ENCODE data around the gene P2RX4. TPM values are rescaled to one million over a fixed set of nuclear protein-coding genes. Genes with fewer than 3 reads are reported as not detected.
"Not testable (repeated sequence)": the region's sequence is repeated elsewhere in the genome, so short reads cannot be mapped to it uniquely, and the experiment has no call there.

P2RX4 gene
- total RNA-seq, 1 experiment from 2014 or later, result 40.4 TPM

GRCh38 chr12:121253638-121254335, 43.9 kb downstream of the P2RX4 start:
- ChIA-PET CTCF (no interaction called here), POLR2A (no interaction called here)
- Mint-ChIP-seq H3K4me1 (ENCODE audit: low read depth, unreplicated experiment) (peaks cover 6% of the 10 kb centered on the region), H3K4me3 (ENCODE audit: unreplicated experiment) (no peak overlapping the region), H3K27me3 (ENCODE audit: insufficient read depth, unreplicated experiment) (no peaks in the 10 kb centered on the region), H3K9me3 (ENCODE audit: unreplicated experiment) (no peaks in the 10 kb centered on the region), H3K36me3 (ENCODE audit: insufficient read depth, unreplicated experiment) (peaks cover 55% of the 10 kb centered on the region), H3K27ac (ENCODE audit: unreplicated experiment) (no peak overlapping the region)
- no peak for DNase-seq
- TF ChIP-seq, protein P1, sequence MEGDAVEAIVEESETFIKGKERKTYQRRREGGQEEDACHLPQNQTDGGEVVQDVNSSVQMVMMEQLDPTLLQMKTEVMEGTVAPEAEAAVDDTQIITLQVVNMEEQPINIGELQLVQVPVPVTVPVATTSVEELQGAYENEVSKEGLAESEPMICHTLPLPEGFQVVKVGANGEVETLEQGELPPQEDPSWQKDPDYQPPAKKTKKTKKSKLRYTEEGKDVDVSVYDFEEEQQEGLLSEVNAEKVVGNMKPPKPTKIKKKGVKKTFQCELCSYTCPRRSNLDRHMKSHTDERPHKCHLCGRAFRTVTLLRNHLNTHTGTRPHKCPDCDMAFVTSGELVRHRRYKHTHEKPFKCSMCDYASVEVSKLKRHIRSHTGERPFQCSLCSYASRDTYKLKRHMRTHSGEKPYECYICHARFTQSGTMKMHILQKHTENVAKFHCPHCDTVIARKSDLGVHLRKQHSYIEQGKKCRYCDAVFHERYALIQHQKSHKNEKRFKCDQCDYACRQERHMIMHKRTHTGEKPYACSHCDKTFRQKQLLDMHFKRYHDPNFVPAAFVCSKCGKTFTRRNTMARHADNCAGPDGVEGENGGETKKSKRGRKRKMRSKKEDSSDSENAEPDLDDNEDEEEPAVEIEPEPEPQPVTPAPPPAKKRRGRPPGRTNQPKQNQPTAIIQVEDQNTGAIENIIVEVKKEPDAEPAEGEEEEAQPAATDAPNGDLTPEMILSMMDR (IDR thresholded peaks at IDR 0.05; ENCODE audit: insufficient read depth in 1 of 2, low read depth in 1 of 2, low read length in 1 of 2, severe bottlenecking in 1 of 2, unreplicated experiment in 1 of 2), result no peak
- Histone ChIP-seq H3K4me1 (no peaks in the 10 kb centered on the region), H3K36me3 (ENCODE audit: control insufficient read depth, insufficient read depth, low read length) (peaks cover 4% of the 10 kb centered on the region), H3K9me3 (no peaks in the 10 kb centered on the region), H3K4me3 (ENCODE audit: low read depth, low read length) (no peak overlapping the region), H3K27me3 (replicated peaks; ENCODE audit: control insufficient read depth, insufficient read depth, low read length) (no peaks in the 10 kb centered on the region)
- intact Hi-C loops (cut with micrococcal nuclease; ENCODE audit: unreplicated experiment), result no loop called here
- BruUV-seq (replicated peaks), result no TSS peak

- intact Hi-C loops (cut with micrococcal nuclease; ENCODE audit: unreplicated experiment), result no loop called here
- H3K9me3 Mint-ChIP-seq (ENCODE audit: unreplicated experiment), result no peaks in the 10 kb centered on the region
- H3K4me3 Mint-ChIP-seq (ENCODE audit: unreplicated experiment), result no peak overlapping the region
- Histone ChIP-seq H3K9me3 (no peaks in the 10 kb centered on the region), H3K36me3 (ENCODE audit: control insufficient read depth, insufficient read depth, low read length) (peaks cover 4% of the 10 kb centered on the region), H3K4me1 (no peaks in the 10 kb centered on the region), H3K4me3 (ENCODE audit: low read depth, low read length) (no peak overlapping the region), H3K27me3 (replicated peaks; ENCODE audit: control insufficient read depth, insufficient read depth, low read length) (no peaks in the 10 kb centered on the region)
- no peaks in the 10 kb centered on the region for H3K27me3 Mint-ChIP-seq (ENCODE audit: insufficient read depth, unreplicated experiment)
- H3K27ac Mint-ChIP-seq (ENCODE audit: unreplicated experiment), result no peak overlapping the region
- CTCF ChIA-PET, result no interaction called here
- no peak for DNase-seq
- no TSS peak for BruUV-seq (replicated peaks)
- TF ChIP-seq, protein P1 (IDR thresholded peaks at IDR 0.05; ENCODE audit: insufficient read depth in 1 of 2, low read depth in 1 of 2, low read length in 1 of 2, severe bottlenecking in 1 of 2, unreplicated experiment in 1 of 2), result no peak
- peaks cover 4% of the 10 kb centered on the region for H3K4me1 Mint-ChIP-seq (ENCODE audit: low read depth, unreplicated experiment)
- peaks cover 52% of the 10 kb centered on the region for H3K36me3 Mint-ChIP-seq (ENCODE audit: insufficient read depth, unreplicated experiment)
- POLR2A ChIA-PET, result no interaction called here
Measured at GRCh38 chr12:121255433-121255832, 45.5 kb downstream of the P2RX4 start.

DNA sequence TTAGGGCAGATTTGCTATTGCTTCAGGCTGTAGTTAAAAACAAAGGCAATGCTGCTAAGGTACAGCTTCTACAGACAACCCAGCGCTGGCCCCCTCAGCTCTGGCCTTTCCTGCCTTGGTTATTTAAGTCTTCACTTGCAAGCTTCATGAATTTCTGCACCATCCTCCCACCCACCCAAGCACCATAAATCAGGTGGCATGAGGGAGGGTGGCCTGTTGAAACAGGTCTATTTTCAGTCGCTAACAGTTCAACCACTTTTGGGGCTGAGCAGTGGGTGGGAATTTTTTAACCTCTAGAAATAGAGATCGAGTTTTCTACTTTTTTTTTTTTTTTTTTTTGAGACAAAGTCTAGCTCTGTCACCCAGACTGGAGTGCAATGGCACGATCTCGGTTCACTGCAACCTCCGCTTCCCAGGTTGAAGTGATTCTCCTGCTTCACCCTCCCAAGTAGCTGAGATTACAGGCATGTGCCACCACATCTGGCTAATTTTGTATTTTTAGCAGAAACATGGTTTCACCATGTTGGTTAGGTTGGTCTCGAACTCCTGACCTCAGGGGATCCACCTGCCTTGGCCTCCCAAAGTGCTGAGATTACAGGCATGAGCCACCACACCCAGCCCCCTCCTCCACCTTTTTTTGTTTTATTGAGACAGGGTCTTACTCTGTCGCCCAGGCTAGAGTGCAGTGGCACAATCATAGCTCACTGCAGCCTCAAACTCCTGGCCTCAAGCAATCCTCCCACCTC, 47.9 kb downstream of the P2RX4 start:
- H3K4me1 ChIP-seq; H3K9me3 Mint-ChIP-seq (ENCODE audit: unreplicated experiment); H3K27me3 ChIP-seq (replicated peaks; ENCODE audit: control insufficient read depth, insufficient read depth, low read length); H3K27me3 Mint-ChIP-seq (ENCODE audit: insufficient read depth, unreplicated experiment); H3K4me3 Mint-ChIP-seq (ENCODE audit: unreplicated experiment); H3K4me3 ChIP-seq (ENCODE audit: low read depth, low read length); H3K27ac Mint-ChIP-seq (ENCODE audit: unreplicated experiment); BruUV-seq (replicated peaks); DNase-seq; H3K9me3 ChIP-seq; H3K36me3 ChIP-seq (ENCODE audit: control insufficient read depth, insufficient read depth, low read length); POLR2A ChIA-PET; H3K4me1 Mint-ChIP-seq (ENCODE audit: low read depth, unreplicated experiment); intact Hi-C loops (cut with micrococcal nuclease; ENCODE audit: unreplicated experiment); CTCF ChIA-PET: not testable (repeated sequence)
- H3K36me3 Mint-ChIP-seq (ENCODE audit: insufficient read depth, unreplicated experiment), result peaks cover 51% of the 10 kb centered on the region
